ENCODE results near the gene CELF5.

CELF5 gene

GRCh38 chr19:3278749-3279148 lies 54.3 kb downstream of the CELF5 start:
- H3K4me3 ChIP-seq (ENCODE audit: low read depth, low read length): no peak overlapping the region
- no peak for TF ChIP-seq CTCF (conservative IDR thresholded peaks at IDR 0.05; ENCODE audit: low read depth, low read length)
- DNase-seq (ENCODE audit: low read depth): no peak

DNA sequence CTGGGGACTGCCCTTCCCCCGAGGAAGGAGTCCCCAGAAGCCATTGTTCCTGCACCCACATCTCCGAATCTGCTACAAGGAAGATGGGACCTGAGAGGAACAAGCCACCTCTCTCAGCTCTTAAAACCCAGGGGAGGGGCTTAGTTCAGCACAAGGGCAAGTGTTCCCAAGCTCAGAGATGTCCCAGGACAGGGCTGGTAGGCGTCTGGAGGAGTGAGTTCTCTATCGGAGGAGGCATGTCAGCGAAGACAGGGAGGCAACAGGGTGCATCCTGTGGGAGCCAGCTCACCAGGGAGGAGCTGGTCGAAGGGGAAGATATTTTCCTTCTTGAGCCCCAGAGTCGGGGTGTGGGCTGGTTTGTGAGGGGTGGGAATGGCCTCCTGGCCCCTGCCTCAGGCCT lies 54.8 kb downstream of the CELF5 start:
- H3K4me3 ChIP-seq (ENCODE audit: low read depth, low read length): no peak overlapping the region
- no peak for DNase-seq (ENCODE audit: low read depth)
- TF ChIP-seq CTCF (conservative IDR thresholded peaks at IDR 0.05; ENCODE audit: low read depth, low read length): no peak

DNA sequence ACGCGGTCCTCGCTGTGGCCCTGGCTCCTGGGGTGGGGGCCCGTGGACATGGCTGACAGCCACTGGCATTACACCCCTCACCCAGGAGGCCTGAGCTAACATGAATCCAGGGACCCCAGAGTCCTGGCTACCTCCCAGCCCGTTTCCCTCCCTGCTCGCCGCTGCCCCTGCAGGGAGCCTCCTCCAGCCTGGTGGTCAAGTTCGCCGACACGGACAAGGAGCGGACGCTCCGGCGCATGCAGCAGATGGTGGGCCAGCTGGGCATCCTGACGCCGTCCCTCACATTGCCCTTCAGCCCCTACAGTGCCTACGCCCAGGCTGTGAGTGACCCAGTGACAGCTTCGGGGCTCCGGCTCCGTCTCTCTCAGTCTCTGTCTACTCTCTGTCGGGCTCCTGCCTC lies 56.6 kb downstream of the CELF5 start:
- no peak for TF ChIP-seq CTCF (conservative IDR thresholded peaks at IDR 0.05; ENCODE audit: low read depth, low read length)
- H3K4me3 ChIP-seq (ENCODE audit: low read depth, low read length): no peak overlapping the region
- DNase-seq (ENCODE audit: low read depth): no peak

- no peak for TF ChIP-seq CTCF (conservative IDR thresholded peaks at IDR 0.05; ENCODE audit: low read depth, low read length)
- H3K4me3 ChIP-seq (ENCODE audit: low read depth, low read length): no peak overlapping the region
These were observed 57.7 kb downstream of the CELF5 start for GRCh38 chr19:3282155-3282554.

DNA sequence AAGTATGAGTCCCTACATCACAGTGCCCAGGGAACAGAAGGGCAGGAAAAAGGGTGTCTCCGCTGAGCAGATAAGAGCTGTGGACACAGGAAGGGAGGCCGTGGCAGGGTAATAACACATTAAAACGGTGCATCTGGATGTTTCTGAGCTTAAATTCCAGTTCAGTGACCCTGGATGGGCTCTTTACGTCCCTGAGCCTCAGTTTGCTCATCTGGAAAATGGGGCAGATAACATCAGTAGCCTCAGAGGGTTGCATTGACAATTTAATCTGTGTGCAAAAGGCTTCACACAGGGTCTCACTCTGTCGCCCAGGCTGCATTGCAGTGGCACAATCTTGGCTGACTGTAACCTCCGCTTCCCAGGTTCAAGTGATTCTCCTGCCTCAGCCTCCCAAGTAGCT lies 58.1 kb downstream of the CELF5 start:
- H3K4me3 ChIP-seq (ENCODE audit: low read depth, low read length): no peak overlapping the region
- DNase-seq (ENCODE audit: low read depth): no peak
- TF ChIP-seq CTCF (conservative IDR thresholded peaks at IDR 0.05; ENCODE audit: low read depth, low read length): no peak

More at GRCh38 chr19:3282155-3282554, 57.7 kb downstream of the CELF5 start:
- no peak for DNase-seq (ENCODE audit: low read depth)

DNA sequence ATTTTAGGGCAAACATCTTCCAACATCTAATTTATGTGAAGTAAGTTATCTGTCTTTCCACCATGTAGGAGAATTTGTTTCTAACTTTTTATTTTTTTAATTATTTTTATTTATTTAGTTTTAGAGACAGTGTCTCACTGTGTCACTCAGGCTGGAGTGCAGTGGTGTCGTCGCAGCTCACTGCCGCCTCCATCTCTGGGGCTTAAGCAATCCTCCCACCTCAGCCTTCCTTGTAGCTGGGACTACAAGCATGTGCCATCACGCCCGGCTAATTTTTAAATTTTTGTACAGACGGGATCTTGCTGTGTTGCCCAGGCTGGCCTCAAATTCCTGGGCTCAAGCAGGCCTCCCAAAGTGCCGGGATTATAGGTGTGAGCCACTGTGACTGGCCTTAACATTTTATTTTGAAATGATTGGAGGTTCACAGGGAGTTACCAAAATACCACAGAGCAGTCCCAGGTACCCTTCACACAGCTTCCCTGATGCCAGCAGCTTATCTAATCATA lies 58.8 kb downstream of the CELF5 start:
- DNase-seq (ENCODE audit: low read depth): no peak
- H3K4me3 ChIP-seq (ENCODE audit: low read depth, low read length): no peak overlapping the region
- TF ChIP-seq CTCF (conservative IDR thresholded peaks at IDR 0.05; ENCODE audit: low read depth, low read length): no peak

DNA sequence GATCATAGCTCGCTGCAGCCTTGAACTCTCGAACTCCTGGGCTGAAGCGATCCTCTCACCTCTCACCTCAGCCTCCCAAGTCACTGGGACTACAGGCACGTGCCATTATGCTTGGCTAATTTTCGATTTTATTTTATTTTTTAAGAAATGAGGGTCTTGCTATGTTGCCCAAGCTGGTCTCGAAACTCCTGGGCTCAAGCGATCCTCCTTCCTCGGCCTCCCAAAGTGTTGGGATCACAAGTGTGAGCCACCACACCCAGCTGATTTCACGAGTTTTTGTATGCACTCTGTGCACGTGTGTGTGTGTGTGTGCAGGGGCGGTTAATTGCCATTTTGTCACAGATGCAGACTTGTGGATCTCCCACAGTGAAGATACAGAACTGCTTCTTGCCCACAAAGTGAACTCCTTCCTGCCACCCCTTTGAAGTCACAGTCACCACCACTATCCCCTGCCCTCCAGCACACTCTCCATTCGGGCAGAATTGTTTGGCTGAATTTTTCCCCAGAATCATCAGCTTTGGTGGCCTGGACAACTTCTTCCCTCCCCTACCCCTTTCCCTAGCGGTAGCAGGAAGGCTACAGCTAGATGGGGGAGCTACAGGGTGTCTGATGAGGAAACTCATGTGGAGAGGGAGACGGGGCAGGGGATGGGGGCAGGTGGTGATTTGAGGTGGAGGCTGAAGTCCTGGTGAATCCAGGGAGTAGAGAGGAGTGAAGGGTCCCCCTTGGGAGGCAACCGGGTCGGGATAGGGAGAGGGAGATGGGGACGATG lies 59.6 kb downstream of the CELF5 start:
- H3K4me3 ChIP-seq (ENCODE audit: low read depth, low read length): no peak overlapping the region
- DNase-seq (ENCODE audit: low read depth): no peak
- no peak for TF ChIP-seq CTCF (conservative IDR thresholded peaks at IDR 0.05; ENCODE audit: low read depth, low read length)

Data from choroid plexus epithelial cell (primary cell).